ENCODE results near the gene TLR6.

Gene TLR6, protein sequence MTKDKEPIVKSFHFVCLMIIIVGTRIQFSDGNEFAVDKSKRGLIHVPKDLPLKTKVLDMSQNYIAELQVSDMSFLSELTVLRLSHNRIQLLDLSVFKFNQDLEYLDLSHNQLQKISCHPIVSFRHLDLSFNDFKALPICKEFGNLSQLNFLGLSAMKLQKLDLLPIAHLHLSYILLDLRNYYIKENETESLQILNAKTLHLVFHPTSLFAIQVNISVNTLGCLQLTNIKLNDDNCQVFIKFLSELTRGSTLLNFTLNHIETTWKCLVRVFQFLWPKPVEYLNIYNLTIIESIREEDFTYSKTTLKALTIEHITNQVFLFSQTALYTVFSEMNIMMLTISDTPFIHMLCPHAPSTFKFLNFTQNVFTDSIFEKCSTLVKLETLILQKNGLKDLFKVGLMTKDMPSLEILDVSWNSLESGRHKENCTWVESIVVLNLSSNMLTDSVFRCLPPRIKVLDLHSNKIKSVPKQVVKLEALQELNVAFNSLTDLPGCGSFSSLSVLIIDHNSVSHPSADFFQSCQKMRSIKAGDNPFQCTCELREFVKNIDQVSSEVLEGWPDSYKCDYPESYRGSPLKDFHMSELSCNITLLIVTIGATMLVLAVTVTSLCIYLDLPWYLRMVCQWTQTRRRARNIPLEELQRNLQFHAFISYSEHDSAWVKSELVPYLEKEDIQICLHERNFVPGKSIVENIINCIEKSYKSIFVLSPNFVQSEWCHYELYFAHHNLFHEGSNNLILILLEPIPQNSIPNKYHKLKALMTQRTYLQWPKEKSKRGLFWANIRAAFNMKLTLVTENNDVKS

DNA sequence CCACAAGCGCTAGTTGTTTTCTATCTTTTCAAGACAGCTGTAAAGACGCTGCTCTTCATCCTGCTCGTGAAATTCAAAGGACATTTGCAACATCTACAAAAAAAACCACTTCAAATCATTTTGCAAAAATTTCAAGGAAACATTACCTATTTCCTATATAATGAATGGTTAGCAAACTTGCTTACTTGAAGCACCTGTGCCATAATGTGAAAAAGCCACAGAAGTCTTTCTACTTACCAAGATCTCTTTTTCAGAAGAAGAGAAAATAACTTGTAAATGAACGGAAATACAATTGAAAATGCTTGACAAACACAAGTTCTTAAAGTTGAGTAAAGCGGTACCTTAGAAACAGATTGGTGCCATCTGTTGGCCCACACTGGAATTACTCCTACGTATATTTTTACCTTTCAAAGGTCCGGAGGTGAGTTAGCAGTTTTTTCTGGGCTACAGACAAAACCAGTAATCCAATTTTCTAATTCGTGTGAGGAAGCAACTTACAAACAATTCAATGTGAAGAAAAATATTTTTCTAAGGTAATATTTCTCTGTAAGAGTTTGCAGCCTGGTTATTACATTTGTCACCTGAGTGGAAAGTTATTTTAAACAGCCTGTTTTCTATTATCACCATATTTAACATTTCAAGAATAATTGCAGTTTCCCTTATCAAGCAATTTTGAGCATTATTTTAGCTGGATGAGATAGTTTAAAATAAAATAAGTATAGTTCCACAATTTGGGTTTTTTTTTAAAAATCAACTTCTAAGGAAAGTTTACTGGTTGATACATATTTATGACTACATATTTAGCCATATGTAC, at the start of gene TLR6:
TLR6 (minus strand) TSS at position 294 of the 814 bp plus-strand sequence. CDS start 27,344 bp downstream, outside the sequence.
- DNase-seq (ENCODE audit: low read depth in 2 of 2) = peak in 1 of 2 experiments; percentile 53

DNA sequence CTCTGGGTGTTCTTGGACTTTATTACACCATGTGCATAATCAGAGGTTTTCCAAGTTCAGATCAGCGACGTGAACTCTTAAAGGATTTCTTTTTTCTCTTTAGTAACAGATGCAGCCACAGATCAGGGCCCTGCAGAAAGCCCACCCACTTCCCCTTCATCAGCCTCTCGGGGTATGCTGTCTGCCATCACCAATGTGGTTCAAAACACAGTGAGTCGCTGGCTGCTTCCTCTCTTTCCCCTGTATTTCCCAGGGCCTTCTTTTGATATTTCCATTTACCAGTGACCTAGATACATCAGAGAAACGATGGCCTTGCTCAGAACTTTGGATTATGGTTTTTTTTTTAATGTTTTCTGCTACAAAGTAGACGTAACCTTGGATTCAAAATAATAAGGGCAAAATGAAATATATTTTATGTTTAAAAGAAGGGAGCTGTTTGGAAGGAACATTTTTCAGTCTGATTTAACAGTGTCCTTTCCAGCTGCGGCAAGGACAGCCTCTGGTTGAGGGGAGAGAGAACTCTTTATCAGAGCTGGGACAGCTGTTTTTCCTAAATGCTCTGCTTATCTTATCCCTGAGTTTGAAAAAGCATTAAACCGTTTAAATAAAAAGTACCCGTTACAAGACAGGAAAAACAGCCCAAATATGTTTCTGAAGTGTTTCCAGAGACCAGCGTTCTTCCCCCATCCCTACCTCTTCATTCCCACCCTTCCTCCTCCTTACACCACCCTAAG, 49.2 kb upstream of the TLR6 start:
- no peak for DNase-seq (ENCODE audit: low read depth in 2 of 2)

DNA sequence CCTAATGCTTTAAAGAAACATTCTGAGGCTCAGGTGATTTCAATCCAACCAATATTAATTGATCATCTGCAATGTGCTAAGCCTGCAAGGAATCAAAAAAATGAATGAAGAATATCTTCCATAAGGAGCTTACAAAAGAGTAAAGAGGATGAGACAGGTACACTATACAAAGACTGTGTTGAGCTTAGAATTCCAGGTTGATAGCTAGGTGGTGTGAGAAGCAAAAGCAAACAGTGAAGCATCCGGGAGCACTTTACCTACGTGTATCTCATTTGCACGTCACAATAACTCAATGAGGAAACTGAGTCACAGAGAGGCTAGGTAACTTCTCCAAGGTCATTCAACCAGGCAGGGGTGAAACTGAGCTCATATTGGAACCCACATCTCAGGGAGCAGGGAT, 48.1 kb upstream of the TLR6 start:
- DNase-seq (ENCODE audit: low read depth in 2 of 2) = no peak

DNA sequence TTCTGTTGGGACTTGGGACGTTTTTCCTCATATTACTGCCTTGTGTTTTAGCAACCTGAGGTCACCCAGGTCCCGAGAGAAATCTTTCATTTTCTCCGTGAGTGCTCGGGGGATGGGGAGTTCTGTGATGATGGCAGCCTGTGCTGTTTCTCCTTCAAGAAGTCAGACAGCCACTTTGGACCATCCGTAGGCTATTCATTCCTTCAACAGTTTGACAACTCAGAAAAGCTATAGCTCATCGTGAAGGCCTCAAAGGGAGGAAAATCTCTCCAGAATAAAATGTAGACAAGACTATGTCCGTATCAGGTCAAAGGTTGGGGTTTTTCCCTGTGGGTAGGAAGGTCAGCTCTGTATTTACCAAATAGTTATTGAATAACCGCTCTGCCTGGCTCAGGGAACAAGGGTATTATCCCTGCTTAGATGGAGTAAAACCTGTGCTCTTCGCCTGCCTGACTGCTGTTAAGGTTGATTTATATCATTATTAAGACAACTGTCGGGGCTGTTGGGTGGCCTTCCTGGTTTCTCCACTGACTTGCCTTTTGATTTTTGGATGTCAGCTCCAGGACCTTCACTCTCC, 47.6 kb upstream of the TLR6 start:
- DNase-seq (ENCODE audit: low read depth in 2 of 2) = no peak

DNA sequence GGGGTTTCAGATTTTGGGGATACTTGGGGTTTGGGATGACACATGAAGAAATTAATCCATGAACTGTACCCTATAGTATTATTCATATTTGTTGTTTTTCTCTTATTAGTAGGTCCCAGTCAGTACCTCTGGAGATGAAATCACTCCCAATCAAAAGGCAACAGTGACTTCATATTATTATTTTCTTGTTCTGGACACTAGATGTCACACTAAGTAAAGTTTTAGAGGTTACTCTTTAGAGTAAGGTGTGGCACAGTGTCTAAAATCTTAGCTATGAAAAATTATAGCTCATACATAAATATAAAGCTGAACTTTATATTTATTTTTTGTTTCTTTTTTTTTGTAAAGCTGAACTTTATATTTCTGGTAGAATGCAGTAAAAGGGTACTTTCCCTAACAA, 46.1 kb upstream of the TLR6 start:
- no peak for DNase-seq (ENCODE audit: low read depth in 2 of 2)

DNA sequence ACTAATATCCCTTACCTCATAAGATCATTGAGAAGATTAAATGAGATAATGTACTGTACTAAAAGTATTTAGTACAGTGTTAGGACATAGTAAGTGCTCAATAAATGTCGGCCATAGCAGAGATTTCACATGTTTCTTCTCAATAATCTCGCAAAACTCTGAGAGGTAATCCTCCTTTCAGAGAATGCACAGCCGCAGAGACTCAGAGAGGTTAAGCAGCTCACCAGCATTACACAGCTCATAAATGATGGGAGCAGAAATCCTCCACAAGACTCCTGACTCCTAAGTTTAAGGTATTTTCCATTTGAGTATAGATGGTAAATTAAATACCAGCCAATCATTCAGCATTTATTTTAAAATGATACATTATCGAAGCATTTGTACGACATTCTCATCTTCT, 45.6 kb upstream of the TLR6 start:
- no peak for DNase-seq (ENCODE audit: low read depth in 2 of 2)

DNA sequence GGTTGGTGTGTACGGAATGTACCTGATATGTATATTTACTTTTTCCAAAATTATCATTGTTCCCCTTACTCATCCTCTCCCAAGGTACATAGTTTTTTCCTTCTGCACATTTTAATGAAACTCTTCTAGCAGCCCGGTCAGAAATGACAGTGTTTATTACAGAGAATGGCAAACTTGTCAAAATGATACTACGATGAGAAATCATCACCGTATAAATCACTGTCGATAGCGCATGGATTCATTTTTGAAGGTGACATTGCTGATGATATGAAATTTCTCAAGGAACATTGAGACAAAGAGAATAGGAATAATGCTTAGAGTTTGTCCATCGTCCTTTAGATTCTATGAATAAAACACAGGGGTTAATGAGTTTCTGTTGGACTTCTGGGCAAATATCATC, 41.6 kb upstream of the TLR6 start:
- no peak for DNase-seq (ENCODE audit: low read depth in 2 of 2)

DNA sequence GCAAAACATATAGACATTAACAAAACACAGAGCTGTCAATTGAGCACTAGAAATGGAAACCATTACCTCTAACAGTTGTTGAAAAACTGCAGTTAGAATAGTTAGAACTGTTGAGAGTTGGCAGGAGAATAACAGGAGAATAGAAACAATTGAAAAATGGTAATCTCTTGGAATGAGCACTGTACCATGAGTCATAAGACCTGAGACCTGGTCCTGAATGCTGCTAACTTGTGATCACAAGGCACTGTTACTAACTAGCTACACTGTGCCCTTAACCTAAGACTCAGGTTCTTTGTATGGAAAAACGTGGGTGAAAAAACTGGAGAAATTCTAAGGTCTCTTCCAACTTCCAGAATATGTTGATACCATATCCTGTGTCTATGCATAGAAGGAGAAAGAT, 40.3 kb upstream of the TLR6 start:
- no peak for DNase-seq (ENCODE audit: low read depth in 2 of 2)

DNA sequence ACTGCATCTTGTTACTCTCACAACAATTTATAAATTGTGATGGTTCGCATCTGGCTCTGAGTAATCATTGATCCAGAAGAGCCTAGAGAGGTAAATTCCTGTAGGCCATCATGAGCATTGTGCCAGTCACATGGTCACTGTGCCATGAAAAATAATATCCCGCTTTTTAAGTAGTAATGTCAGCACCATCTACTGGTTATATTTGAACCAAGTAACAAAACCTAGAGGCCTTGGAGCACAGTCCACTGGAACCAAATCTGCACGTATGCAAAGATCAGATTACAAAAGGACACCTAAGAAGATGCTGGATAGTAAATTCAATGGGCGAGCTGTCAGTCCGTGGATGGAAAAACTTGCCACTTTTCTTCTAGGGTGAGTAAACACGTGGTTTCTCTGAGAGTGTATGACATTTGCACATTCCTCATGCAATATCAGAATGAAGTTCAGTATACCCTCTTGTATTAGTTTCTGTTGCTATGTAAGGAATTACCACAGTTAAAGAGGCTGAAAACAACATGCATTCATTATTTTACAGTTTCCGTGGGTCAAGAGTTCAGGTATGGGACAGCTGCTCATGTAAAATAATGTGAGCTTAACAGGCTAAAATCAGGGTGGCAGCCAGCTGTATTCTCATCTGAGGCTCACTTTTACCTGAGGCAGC, 37.8 kb upstream of the TLR6 start:
- DNase-seq (ENCODE audit: low read depth in 2 of 2) = no peak

DNA sequence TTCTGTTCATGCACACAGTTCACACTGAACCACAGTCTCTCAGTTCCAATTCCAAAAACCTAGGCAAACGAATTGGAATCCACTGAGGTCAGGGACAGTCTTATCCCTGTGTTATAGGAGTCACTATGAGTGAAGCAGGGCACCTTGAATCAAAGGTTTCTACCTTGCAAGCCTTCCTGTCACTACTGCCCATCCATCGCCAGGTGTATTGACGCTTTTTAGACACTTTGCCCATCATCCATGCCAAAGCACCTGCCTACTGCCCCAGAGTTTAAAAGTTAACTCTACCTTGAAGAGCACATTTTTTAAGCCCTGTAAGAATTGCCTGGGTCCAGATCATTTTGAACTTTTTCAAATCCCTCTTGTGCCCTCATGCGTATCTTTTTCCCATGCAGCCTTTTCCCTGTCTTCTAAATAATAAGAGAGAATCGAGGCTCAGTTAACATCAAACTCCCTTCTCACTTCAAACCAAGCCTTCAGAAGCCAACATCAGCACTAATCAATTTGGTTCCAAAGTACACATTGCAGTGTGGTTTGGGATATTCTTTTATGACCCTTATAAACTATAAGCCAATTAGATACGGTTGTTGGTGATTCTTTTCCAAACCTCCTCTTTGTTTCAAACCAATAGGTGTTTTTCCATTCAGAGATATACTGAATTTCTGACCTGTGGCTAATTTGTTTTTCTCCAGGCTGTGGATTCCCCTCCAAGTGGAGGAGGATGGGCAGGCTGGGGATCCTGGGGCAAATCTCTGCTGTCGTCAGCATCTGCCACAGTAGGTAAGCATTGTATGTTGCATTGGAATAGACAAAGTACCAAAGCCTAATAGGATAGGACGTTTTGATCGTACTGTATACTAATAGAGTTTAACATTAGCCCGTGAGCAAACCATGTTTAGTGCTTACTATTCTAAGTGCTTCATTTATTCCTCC, 34.7 kb upstream of the TLR6 start:
- DNase-seq (ENCODE audit: low read depth in 2 of 2) = no peak

DNA sequence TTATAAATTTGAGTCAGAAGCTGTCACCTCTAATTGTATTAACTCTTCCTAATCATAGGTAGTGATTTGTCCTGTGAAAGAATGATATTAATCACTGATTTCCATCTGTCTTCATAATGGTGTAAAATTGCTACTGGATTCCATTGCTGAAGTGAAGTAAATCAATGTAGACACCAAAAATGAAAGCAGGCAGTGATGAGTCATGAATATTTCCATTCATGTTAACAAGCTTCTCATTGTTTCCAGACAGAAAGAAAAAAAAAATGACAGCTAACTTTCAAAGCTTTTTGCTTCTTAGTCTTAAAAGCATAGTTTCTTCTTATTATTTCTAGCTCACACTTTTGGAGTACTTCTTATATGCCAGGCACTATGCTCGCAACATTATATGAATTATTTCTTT, 32.5 kb upstream of the TLR6 start:
- DNase-seq (ENCODE audit: low read depth in 2 of 2) = no peak

DNA sequence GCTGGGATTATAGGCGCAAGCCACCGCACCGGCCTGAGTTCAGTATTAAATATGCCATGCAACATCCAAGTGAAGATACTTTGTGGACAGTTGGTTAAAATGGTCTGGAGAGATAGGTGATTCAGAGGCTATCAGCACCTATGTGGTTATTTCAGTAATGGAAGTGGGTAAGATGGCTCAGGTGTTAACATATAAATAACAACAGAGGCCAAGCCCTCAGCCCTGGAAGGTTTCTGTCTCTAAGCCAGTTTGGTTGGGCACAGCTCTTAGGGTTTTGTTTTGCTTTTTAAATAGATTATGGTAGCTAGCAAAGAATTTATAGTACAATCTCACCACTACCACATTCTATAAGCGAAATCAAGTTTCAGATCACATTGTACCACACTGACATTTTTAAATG, 27.6 kb upstream of the TLR6 start:
- DNase-seq (ENCODE audit: low read depth in 2 of 2) = no peak

DNA sequence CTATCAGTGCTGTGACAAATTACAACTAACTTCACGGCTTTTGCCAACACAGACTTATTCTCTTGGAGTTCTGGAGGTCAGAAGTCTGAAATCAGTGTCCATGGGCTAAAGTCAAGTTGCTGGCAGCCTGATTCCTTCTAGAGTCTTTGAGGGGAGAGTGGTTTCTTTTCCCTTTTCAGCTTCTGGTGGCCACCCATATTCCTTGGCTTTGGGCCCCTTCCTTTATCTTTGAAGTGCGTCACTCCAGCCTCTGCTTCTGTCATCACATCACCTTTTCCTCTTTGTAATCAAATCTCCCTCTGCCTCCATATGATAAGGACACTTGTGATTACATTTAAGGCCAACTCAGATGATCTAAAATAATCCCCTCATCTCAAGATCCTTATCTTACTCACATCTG, 20.0 kb upstream of the TLR6 start:
- DNase-seq (ENCODE audit: low read depth in 2 of 2) = no peak

DNA sequence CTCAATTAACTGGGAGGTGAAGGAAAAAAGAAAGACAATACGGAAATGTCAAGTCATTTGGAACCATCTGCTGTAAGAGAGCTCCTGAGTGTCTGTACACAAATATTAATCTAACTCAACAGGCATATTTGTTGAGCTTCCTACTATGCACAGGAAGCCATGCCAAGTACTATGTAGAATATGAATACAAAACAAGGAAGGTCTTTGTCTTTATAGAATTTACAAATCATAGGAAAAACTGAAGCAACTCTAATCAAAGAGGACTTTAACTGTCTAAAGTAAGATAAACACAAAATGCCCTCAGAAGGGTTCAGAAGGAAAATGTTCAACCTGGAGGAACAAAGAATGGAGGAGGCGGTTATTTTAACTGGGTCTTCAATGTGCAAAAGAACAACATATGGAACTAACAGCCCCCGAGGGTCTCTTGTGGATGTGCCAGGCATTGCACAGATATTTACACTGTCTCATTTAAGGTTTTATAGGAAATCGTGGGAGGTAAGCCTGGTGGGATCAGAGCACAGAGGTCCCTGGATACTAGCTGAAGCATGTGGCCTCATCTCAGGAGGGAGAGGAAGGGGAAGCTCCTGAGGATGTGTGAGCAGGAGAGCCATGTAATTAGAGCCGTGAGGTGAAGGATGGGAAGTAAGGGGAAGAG, 16.8 kb upstream of the TLR6 start:
- no peak for DNase-seq (ENCODE audit: low read depth in 2 of 2)

DNA sequence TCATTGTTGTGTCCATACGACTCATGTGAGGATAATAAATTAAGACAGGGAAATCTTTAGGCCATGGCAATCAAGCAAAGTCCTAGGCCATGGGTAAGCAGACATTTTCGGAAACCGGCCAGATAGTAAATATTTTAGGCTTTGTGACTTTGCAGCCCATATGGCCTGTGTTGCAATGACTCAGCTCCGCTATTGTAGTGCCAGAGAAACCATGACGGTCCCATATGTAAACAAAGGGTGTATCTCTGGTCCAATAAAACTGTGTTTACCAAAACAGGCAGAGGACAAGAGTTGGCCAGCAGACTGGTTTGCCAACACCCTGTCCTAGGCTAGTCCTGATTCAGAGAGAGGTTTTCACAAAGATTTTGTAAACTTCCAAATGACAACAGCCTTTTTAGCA, 16.0 kb upstream of the TLR6 start:
- no peak for DNase-seq (ENCODE audit: low read depth in 2 of 2)

DNA sequence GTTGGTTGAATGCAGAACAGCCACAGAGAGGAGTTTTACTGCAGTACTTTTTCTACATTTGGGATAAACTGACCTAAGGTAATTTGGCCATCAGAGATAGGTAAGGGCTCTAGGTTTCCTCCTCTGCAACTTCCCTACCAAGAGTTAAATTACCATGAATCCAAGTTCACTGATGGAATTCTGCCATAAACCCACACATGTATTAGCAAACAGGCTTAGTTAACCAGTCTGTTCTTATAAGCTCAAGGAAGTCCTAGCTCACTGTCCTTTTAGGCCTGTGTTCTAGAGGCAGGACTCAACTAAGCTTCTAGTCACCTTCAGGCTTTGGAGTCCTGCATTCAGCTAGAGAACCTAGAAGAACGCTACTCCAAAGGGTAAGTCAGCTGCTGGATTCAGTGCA, 15.0 kb upstream of the TLR6 start:
- DNase-seq (ENCODE audit: low read depth in 2 of 2) = no peak

DNA sequence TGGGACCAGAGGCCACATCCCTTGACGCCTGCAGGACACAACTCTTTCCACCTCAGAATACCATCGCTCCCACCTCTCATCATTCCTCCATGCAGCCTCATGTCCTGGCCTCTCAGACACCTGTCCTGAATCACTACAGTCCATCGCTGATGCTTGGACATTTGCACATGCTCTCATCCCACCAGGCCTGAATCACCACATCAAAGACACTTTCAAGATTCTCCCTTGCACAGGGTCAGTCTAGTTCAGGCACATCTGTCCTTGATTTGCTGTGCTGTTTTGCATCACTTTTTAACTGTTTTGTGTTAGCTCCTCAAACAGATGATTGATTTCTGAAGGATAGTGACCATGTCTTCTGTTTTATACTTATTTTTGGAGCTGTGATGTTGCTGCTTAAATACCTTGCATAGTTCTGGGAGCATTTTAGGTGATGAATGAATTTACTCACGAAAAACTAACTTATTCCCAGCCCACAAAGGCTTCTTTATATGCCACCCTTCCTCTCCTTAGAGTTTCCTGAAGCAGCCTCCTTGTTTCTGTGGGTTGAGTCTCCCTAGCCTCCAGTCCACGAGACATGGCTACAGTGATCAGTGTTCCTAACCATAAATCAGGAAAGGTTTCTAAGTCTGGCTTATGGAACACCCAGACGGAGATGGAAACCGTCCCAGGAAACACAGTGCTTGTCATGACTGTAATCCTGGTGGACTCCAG, 13.6 kb upstream of the TLR6 start:
- no peak for DNase-seq (ENCODE audit: low read depth in 2 of 2)

DNA sequence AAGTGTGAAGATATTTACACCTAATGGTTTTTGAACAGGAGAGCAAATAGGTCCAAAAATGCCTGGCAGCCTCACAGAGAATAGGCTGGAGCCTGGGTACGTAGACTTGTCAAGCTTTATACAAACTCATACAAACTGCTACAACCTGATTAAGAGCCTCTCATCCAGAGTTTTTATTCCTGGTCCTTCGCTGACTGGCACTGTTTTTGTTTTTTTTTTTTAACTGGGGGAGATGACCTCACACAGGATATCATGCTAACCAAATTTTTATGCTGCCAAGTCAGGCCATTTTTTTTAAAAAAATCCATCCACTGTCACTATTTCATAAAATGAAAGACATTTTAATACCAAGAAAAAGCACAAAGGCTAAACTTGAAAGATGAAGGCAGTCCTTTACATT, 12.9 kb upstream of the TLR6 start:
- DNase-seq (ENCODE audit: low read depth in 2 of 2) = no peak
